ENCODE measurements around the gene TINAGL1. TPM values are rescaled to one million over a fixed set of nuclear protein-coding genes. Genes with fewer than 3 reads are reported as not detected.

The TINAGL1 gene
- total and polyA plus RNA-seq, 10 of the 15 experiments (the other 5 are each of a cell fraction or from before 2014, with no cell fraction given): 0.20 to 0.49 (median 0.23) TPM; not detected in 7

GRCh38 chr1:31609514-31610118 lies 33.3 kb downstream of the TINAGL1 start:
- in situ Hi-C loops (cut with MboI): no loop called here
- Histone ChIP-seq H3K4me2 (ENCODE audit: control insufficient read depth, insufficient read depth) (no peak overlapping the region), H3K36me3 (ENCODE audit: control insufficient read depth in 2 of 2, insufficient read depth in 2 of 2, low read length in 1 of 2) (no peaks in the 10 kb centered on the region), H3K4me3 (no peak overlapping the region), H2AFZ (ENCODE audit: control insufficient read depth, low read depth, low read length) (no peak overlapping the region), H3K79me2 (ENCODE audit: control insufficient read depth, insufficient read depth, low read length) (no peaks in the 10 kb centered on the region), H3K27ac (ENCODE audit: control insufficient read depth, insufficient read depth) (no peak overlapping the region), H3K9ac (ENCODE audit: control insufficient read depth, insufficient read depth, low read length) (no peak overlapping the region), H3K27me3 (replicated peaks in 1 of 2; ENCODE audit: control insufficient read depth in 2 of 2, insufficient read depth in 2 of 2, low read length in 1 of 2) (no peaks in the 10 kb centered on the region), H3K4me1 (ENCODE audit: control insufficient read depth, insufficient read depth, low read length) (peaks cover 11% of the 10 kb centered on the region), H3K9me3 (replicated peaks; ENCODE audit: control insufficient read depth, insufficient read depth, low read length) (peaks cover 3% of the 10 kb centered on the region; the same call in 2 of the 3 replicates), H4K20me1 (ENCODE audit: control insufficient read depth, insufficient read depth) (no peaks in the 10 kb centered on the region)
- ChIA-PET RAD21 (ENCODE audit: unreplicated experiment) (interaction anchor here (1.1 kb wide), 1 partner anchor 215 kb away, joined by 3 read pairs; no protein-coding TSS in a partner anchor), CTCF (interaction anchor here (1.2 to 2.6 kb wide), 6 partner anchors 9 to 61 kb away, joined by 3 to 12 read pairs (median 6); no protein-coding TSS in a partner anchor), POLR2A (interaction anchor here (0.7 kb wide), 2 partner anchors 27 to 180 kb away, joined by 3 to 4 read pairs; no protein-coding TSS in a partner anchor), SMC1A (ENCODE audit: uncharacterized antibody, unreplicated experiment) (interaction anchor here (0.6 to 2.7 kb wide), 6 partner anchors 9 to 308 kb away, joined by 3 to 7 read pairs (median 5); no protein-coding TSS in a partner anchor)
- no peak for DNase-seq (ENCODE audit: low read depth, low spot score)
- 29% methylated on average over 1 of the region's 1 CpG for WGBS (ENCODE audit: insufficient coverage, insufficient replicate concordance, low lambda C conversion rate, missing lambda C conversion rate)
- BruUV-seq (replicated peaks): no TSS peak
- intact Hi-C loops (cut with micrococcal nuclease; ENCODE audit: unreplicated experiment): no loop called here
- no peak for FAIRE-seq
- ATAC-seq: no peak
- TF ChIP-seq SRF (IDR thresholded peaks at IDR 0.05; ENCODE audit: low read depth in 2 of 2, low read length in 2 of 2): no peak
- TF ChIP-seq IKZF2 (IDR thresholded peaks at IDR 0.05): no peak
- no peak for TF ChIP-seq SKIL (IDR thresholded peaks at IDR 0.05; ENCODE audit: low read depth, poor library complexity, severe bottlenecking)
- no peak for TF ChIP-seq EED (IDR thresholded peaks at IDR 0.05; ENCODE audit: low read depth)
- TF ChIP-seq ZNF274 (IDR thresholded peaks at IDR 0.05; ENCODE audit: insufficient read depth, insufficient read length): no peak
- no peak for TF ChIP-seq FOS (IDR thresholded peaks at IDR 0.05; ENCODE audit: borderline replicate concordance, extremely low read depth, insufficient read length)
- no peak for TF ChIP-seq REST (IDR thresholded peaks at IDR 0.05; ENCODE audit: low read depth, low read length)
- TF ChIP-seq, protein P1, sequence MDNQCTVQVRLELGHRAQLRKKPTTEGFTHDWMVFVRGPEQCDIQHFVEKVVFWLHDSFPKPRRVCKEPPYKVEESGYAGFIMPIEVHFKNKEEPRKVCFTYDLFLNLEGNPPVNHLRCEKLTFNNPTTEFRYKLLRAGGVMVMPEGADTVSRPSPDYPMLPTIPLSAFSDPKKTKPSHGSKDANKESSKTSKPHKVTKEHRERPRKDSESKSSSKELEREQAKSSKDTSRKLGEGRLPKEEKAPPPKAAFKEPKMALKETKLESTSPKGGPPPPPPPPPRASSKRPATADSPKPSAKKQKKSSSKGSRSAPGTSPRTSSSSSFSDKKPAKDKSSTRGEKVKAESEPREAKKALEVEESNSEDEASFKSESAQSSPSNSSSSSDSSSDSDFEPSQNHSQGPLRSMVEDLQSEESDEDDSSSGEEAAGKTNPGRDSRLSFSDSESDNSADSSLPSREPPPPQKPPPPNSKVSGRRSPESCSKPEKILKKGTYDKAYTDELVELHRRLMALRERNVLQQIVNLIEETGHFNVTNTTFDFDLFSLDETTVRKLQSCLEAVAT (IDR thresholded peaks at IDR 0.05): no peak
- TF ChIP-seq MTA3 (IDR thresholded peaks at IDR 0.05; ENCODE audit: borderline replicate concordance, low read length): no peak
- TF ChIP-seq NR2C1 (IDR thresholded peaks at IDR 0.05): no peak
- no peak for TF ChIP-seq ZNF687 (IDR thresholded peaks at IDR 0.05)
- TF ChIP-seq NFYA (IDR thresholded peaks at IDR 0.05; ENCODE audit: borderline replicate concordance, low read depth, low read length): no peak

Measured in GM12878 (cell line).